A172 (cell line): ENCODE measurements around the gene RBM41. TPM values are rescaled to one million over a fixed set of nuclear protein-coding genes. Genes with fewer than 3 reads are reported as not detected.

Source experiments
- DNase-seq: peaks from one replicate; pipeline ENCODE4 v3.0.0-alpha.2; 2015; ENCODE audit warnings: low spot score
- total RNA-seq: library from RNA; depleted of rRNA; stranded (reverse); fragments of >200 nt; shearing (Covaris generic); gene quantifications from 2 replicates; pipeline ENCODE4 v1.2.3, GENCODE V29; 2014; rRNA removed

Gene RBM41
- total RNA-seq, 1 experiment from 2014 or later = 4.8 TPM

- DNase-seq = no peak
Measured at GRCh38 chrX:107029752-107030151, 88.9 kb downstream of the RBM41 start.

GRCh38 chrX:107025545-107025944 lies 93.1 kb downstream of the RBM41 start:
- no peak for DNase-seq

- DNase-seq = no peak
Measured at GRCh38 chrX:107014936-107015335, 103.7 kb downstream of the RBM41 start.

Other genes with a start within 250 kb of the RBM41 start
- gene RIPPLY1, start 215.5 kb downstream of the RBM41 start, total RNA-seq = 0.10 TPM in 1 of 2 replicates, not detected in the other
- gene CLDN2, start 198.4 kb downstream of the RBM41 start, total RNA-seq = not detected in 2 replicates
- 7.3 and 9.5 TPM in 2 replicates for gene MORC4, start 118.6 kb downstream of the RBM41 start, total RNA-seq
- 1.4 and 3.8 TPM in 2 replicates for gene NUP62CL, start 87.6 kb upstream of the RBM41 start, total RNA-seq
- not detected in 2 replicates for gene DNAAF6, start 87.8 kb upstream of the RBM41 start, total RNA-seq